HuH-7.5 (cell line): ENCODE results near the gene ZBTB33.

Source experiments
- DNase-seq: peaks from one replicate; pipeline ENCODE4 v3.0.0; 2011; ENCODE audit warnings: low spot score

The ZBTB33 gene

GRCh38 chrX:120305531-120306141, 55.0 kb downstream of the ZBTB33 start:
- no peak for DNase-seq

GRCh38 chrX:120306630-120307029, 56.0 kb downstream of the ZBTB33 start:
- no peak for DNase-seq
